GM19193 (cell line): ENCODE results near the gene PCSK7.
A peak's percentile ranks its signal among the peaks of the same experiment; 100 is the strongest.

Experiments
- POLR2A ChIP-seq: IDR thresholded peaks from 4 replicates; pipeline ENCODE4 v1.6.1; 2011; ENCODE audit not compliant: insufficient read depth, insufficient read length; ENCODE audit errors: extremely low read depth

PCSK7 gene

DNA sequence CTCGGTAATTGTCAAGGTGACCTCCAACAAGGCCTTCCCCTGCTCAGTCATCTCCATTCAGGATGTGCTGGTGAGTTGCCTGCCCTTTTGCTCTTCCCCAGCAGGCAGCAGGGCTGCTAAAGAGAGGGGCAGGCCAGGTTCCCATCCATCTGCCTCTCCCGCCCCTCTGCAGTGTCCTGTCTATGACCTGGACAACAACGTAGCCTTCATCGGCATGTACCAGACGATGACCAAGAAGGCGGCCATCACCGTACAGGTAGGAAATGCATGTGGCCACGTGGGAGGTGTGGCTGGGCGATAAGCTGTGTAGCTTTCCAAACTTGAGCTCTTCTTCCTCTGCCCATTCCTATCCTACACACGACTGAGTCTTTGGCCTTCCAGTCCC, 49.3 kb downstream of the PCSK7 start:
- TF ChIP-seq POLR2A, result no peak

GRCh38 chr11:117181586-117182550, 50.0 kb downstream of the PCSK7 start:
- TF ChIP-seq POLR2A, result no peak

GRCh38 chr11:117180661-117181585, 51.0 kb downstream of the PCSK7 start:
- no peak for TF ChIP-seq POLR2A

DNA sequence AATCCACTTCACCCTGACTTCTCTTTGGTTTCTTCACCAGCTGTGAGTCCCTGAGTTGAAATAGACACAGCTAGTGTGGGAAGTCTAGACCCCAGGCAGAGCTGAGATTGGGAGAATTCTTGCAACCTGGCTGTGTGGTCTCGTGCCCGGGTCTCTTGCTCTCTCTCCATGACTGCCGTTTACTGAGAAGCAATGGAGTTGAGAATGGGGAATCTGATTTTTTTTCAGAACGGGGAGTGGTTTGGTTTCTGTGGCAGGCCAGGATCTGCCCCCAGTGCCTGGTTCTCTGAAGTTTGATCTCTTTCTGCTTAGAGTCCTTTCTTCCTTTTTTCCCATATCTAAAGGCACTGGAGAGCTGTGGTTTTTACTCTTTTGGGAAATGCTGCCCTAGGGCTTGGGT, 51.9 kb downstream of the PCSK7 start:
- TF ChIP-seq POLR2A, result no peak

- TF ChIP-seq POLR2A, result no peak
Observed at GRCh38 chr11:117179048-117179999, 52.5 kb downstream of the PCSK7 start.

GRCh38 chr11:117178210-117179034, 53.5 kb downstream of the PCSK7 start, which contains the start of gene SIDT2:
TSS of gene SIDT2 (plus strand) at chr11:117178743. CDS start at chr11:117179264, 521 bp downstream.
- TF ChIP-seq POLR2A, result peak; percentile 72

GRCh38 chr11:117177534-117178209, 54.2 kb downstream of the PCSK7 start:
- no peak for TF ChIP-seq POLR2A

DNA sequence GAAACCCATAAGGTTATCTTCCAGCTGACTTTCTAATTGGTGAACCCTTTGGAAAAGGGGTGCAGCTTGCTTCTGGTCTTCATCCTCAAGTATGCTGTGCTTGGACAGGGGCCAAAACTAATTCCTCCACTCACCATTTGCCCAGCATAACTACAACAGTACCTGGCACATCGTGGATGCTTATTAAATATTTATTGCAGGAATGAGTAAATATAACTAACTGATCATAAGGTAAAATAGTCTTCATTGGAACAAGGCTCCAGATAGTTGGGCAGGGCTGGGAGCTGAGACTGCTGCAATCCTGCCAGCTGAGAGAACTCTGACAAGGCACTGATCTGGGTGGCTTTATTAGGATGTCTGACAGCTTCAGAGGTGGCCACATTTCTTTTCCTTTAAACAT, 55.7 kb downstream of the PCSK7 start:
- no peak for TF ChIP-seq POLR2A

DNA sequence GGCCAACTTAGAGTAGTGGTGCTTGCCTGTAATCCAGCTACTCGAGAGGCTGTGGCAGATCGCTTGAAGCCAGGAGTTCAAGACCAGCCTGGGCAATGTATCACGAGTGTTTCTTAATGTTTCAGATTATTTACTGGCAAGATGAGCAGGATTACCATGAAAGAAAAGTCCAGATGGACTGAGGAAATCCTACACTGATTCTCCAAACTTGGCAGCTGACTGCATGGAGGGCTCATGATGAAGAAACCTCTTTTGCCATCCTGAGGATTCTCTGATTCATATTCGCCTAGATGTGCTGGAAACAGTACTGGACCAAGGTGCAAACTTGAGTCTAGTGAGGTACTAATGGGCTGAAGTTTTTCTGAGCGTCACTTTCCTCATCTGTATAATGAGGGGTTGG, 56.1 kb downstream of the PCSK7 start:
- TF ChIP-seq POLR2A, result no peak

- TF ChIP-seq POLR2A, result no peak
Observed at GRCh38 chr11:117175104-117175503, 56.8 kb downstream of the PCSK7 start.

- TF ChIP-seq POLR2A, result no peak
Observed at GRCh38 chr11:117172724-117173421, 59.0 kb downstream of the PCSK7 start.

DNA sequence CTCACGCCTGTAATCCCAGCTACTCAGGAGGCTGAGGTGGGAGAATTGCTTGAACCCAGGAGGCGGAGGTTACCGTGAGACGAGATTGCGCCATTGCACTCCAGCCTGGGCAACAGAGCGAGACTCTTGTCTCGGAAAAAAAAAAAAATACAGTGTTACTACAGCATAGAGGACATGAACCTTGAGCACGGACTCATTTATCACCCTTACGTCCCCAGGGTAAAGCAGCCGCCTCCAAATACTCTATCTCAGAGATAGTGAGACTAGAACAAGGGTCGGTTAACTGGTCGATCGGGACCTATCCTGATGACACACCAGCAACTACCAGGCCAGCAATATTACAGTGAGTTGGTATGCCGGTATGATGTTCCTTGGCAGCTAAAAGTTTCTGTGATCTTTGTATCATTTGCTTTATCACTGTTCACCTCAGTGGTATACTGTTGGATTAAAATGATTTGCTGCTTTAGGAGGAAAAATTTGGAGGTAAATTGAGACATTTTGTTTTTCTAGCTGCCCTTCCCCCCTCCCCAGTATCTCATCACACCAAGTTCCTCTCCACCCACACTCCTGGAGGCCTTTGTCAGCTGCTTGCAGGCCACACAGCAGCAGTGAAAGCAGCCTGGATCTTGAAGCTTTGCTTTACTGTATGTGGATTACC, 60.3 kb downstream of the PCSK7 start:
- TF ChIP-seq POLR2A, result no peak
